Adipocyte (in vitro differentiated cells): ENCODE measurements around the gene APEH.

Source experiments
- DNase-seq: peaks from one replicate; pipeline ENCODE4 v3.0.0-alpha.2; 2015; ENCODE audit warnings: low read depth
- H3K27me3 ChIP-seq: replicated peaks from 2 replicates; pipeline ENCODE4 v1.7.0; 2013; ENCODE audit warnings: mild to moderate bottlenecking, low read length, moderate library complexity; ENCODE audit not compliant: control insufficient read depth, insufficient read depth
- H3K36me3 ChIP-seq: 2 replicates; pipeline ENCODE4 v1.7.0; 2013; ENCODE audit warnings: low read length, mild to moderate bottlenecking, moderate library complexity; ENCODE audit not compliant: control insufficient read depth, insufficient read depth, severe bottlenecking
- H3K4me1 ChIP-seq: 2 replicates; pipeline ENCODE4 v1.7.0; 2013; ENCODE audit warnings: mild to moderate bottlenecking, low read length, moderate library complexity; ENCODE audit not compliant: control insufficient read depth, insufficient read depth
- H3K4me3 ChIP-seq: 2 replicates; pipeline ENCODE4 v1.7.0; 2013; ENCODE audit warnings: mild to moderate bottlenecking, low read length, moderate library complexity
- H3K9ac ChIP-seq: 2 replicates; pipeline ENCODE4 v1.7.0; 2013; ENCODE audit warnings: mild to moderate bottlenecking, low read length, moderate library complexity
- H3K9me3 ChIP-seq: 2 replicates; pipeline ENCODE4 v1.7.0; 2013; ENCODE audit warnings: mild to moderate bottlenecking, low read length, moderate library complexity; ENCODE audit not compliant: control insufficient read depth

APEH gene

GRCh38 chr3:49705390-49705960 lies 31.3 kb downstream of the APEH start:
- Histone ChIP-seq H3K9me3 (no peaks in the 10 kb centered on the region), H3K4me3 (no peak overlapping the region), H3K9ac (no peak overlapping the region), H3K27me3 (no peaks in the 10 kb centered on the region), H3K36me3 (peaks cover 41% of the 10 kb centered on the region), H3K4me1 (no peaks in the 10 kb centered on the region)
- DNase-seq, result no peak

GRCh38 chr3:49706456-49707112 lies 32.4 kb downstream of the APEH start:
- Histone ChIP-seq H3K9ac (no peak overlapping the region), H3K27me3 (no peaks in the 10 kb centered on the region)
- DNase-seq, result no peak

GRCh38 chr3:49707113-49707480 lies 32.9 kb downstream of the APEH start:
- Histone ChIP-seq H3K9ac (no peak overlapping the region), H3K9me3 (no peaks in the 10 kb centered on the region)
- DNase-seq, result no peak

More at GRCh38 chr3:49706456-49707112, 32.4 kb downstream of the APEH start:
- Histone ChIP-seq H3K9me3 (no peaks in the 10 kb centered on the region), H3K4me3 (no peak overlapping the region), H3K4me1 (no peaks in the 10 kb centered on the region), H3K36me3 (peaks cover 43% of the 10 kb centered on the region)

GRCh38 chr3:49709852-49710251 lies 35.7 kb downstream of the APEH start:
- Histone ChIP-seq H3K4me1 (no peaks in the 10 kb centered on the region), H3K4me3 (no peak overlapping the region), H3K36me3 (peaks cover 41% of the 10 kb centered on the region), H3K9me3 (no peaks in the 10 kb centered on the region), H3K9ac (no peak overlapping the region), H3K27me3 (no peaks in the 10 kb centered on the region)
- DNase-seq, result no peak

More at GRCh38 chr3:49707113-49707480, 32.9 kb downstream of the APEH start:
- Histone ChIP-seq H3K4me1 (no peaks in the 10 kb centered on the region), H3K27me3 (no peaks in the 10 kb centered on the region), H3K4me3 (no peak overlapping the region), H3K36me3 (peaks cover 46% of the 10 kb centered on the region)

- no peaks in the 10 kb centered on the region for H3K9me3 ChIP-seq
- H3K9ac ChIP-seq, result no peak overlapping the region
- peaks cover 33% of the 10 kb centered on the region for H3K36me3 ChIP-seq
- H3K4me3 ChIP-seq, result no peak overlapping the region
- no peaks in the 10 kb centered on the region for H3K27me3 ChIP-seq
- DNase-seq, result no peak
- H3K4me1 ChIP-seq, result no peaks in the 10 kb centered on the region
Measured at GRCh38 chr3:49711489-49711888, 37.3 kb downstream of the APEH start.

- no peak overlapping the region for H3K4me3 ChIP-seq
- no peaks in the 10 kb centered on the region for H3K27me3 ChIP-seq
- H3K9ac ChIP-seq, result no peak overlapping the region
- DNase-seq, result no peak
- H3K9me3 ChIP-seq, result no peaks in the 10 kb centered on the region
- no peaks in the 10 kb centered on the region for H3K4me1 ChIP-seq
- peaks cover 26% of the 10 kb centered on the region for H3K36me3 ChIP-seq
Measured at GRCh38 chr3:49712166-49712565, 38.0 kb downstream of the APEH start.

- Histone ChIP-seq H3K27me3 (no peaks in the 10 kb centered on the region), H3K9ac (no peak overlapping the region), H3K4me1 (no peaks in the 10 kb centered on the region), H3K4me3 (no peak overlapping the region), H3K9me3 (no peaks in the 10 kb centered on the region), H3K36me3 (peaks cover 23% of the 10 kb centered on the region)
- no peak for DNase-seq
Measured at GRCh38 chr3:49712631-49713317, 38.6 kb downstream of the APEH start.

- DNase-seq, result no peak
- H3K36me3 ChIP-seq, result peaks cover 23% of the 10 kb centered on the region
- H3K4me1 ChIP-seq, result peaks cover 2% of the 10 kb centered on the region
- no peaks in the 10 kb centered on the region for H3K9me3 ChIP-seq
- no peak overlapping the region for H3K9ac ChIP-seq
- H3K27me3 ChIP-seq, result no peaks in the 10 kb centered on the region
- no peak overlapping the region for H3K4me3 ChIP-seq
Measured at GRCh38 chr3:49713336-49714105, 39.4 kb downstream of the APEH start.

GRCh38 chr3:49714728-49715550 lies 40.8 kb downstream of the APEH start:
- H3K27me3 ChIP-seq, result no peaks in the 10 kb centered on the region
- no peak overlapping the region for H3K4me3 ChIP-seq
- peaks cover 23% of the 10 kb centered on the region for H3K36me3 ChIP-seq
- no peak for DNase-seq
- no peak overlapping the region for H3K9ac ChIP-seq
- peaks cover 12% of the 10 kb centered on the region for H3K4me1 ChIP-seq
- H3K9me3 ChIP-seq, result no peaks in the 10 kb centered on the region

- Histone ChIP-seq H3K36me3 (peaks cover 24% of the 10 kb centered on the region), H3K4me3 (no peak overlapping the region), H3K9me3 (no peaks in the 10 kb centered on the region), H3K9ac (no peak overlapping the region), H3K4me1 (peaks cover 13% of the 10 kb centered on the region), H3K27me3 (no peaks in the 10 kb centered on the region)
- DNase-seq, result no peak
Measured at GRCh38 chr3:49715611-49716121, 41.5 kb downstream of the APEH start.
